ENCODE data around the gene PRR5. TPM values are rescaled to one million over a fixed set of nuclear protein-coding genes. Genes with fewer than 3 reads are reported as not detected.

Gene PRR5
- total and polyA plus RNA-seq, 2 experiments from 2014 or later: 15.3 to 31.4 TPM

- no peak for TF ChIP-seq ETS1 (IDR thresholded peaks at IDR 0.05)
- TF ChIP-seq ZNF462 (CRISPR knock-in tag; IDR thresholded peaks at IDR 0.05): no peak
- TF ChIP-seq STAT1 (IDR thresholded peaks at IDR 0.05; ENCODE audit: unreplicated experiment): no peak
These were observed 3.2 kb upstream of the PRR5 start (continued) for GRCh38 chr22:44698531-44699421.

GRCh38 chr22:44700456-44700855 is 1.5 kb upstream of the PRR5 start:
- peaks cover 4% of the 10 kb centered on the region; the same call in 1 of the 2 replicates for H3K79me2 ChIP-seq (replicated peaks; ENCODE audit: insufficient read depth)
- no peak overlapping the region for H3K27ac ChIP-seq (ENCODE audit: low read depth)
- Mint-ChIP-seq H3K9me3 (no peaks in the 10 kb centered on the region), H3K4me1 (peaks cover 21% of the 10 kb centered on the region), H3K4me3 (no peak overlapping the region), H3K36me3 (ENCODE audit: low read depth) (peaks cover 4% of the 10 kb centered on the region; the same call in 1 of the 3 replicates), H3K27me3 (ENCODE audit: insufficient read depth, low read depth, poor library complexity) (peaks cover 28% of the 10 kb centered on the region), H3K27ac (no peak overlapping the region)
- no peaks in the 10 kb centered on the region for H3K9me2 ChIP-seq (ENCODE audit: insufficient read depth)
- peaks cover 9% of the 10 kb centered on the region; the same call in 1 of the 2 replicates for H3F3A ChIP-seq (replicated peaks; ENCODE audit: low read depth)
- DNase-seq (ENCODE audit: low spot score) (no peak), ATAC-seq (no peak)
- H3K4me3 ChIP-seq: no peak overlapping the region
- peaks cover 9% of the 10 kb centered on the region; the same call in 1 of the 2 replicates for H4K20me1 ChIP-seq (replicated peaks; ENCODE audit: insufficient read depth)
- no peak overlapping the region for H2AFZ ChIP-seq
- H3K27me3 ChIP-seq (ENCODE audit: insufficient read depth): peaks cover 28% of the 10 kb centered on the region
- H3K4me1 ChIP-seq (ENCODE audit: insufficient read depth): peaks cover 21% of the 10 kb centered on the region
- H3K4me2 ChIP-seq: no peak overlapping the region
- H3K36me3 ChIP-seq (ENCODE audit: insufficient read depth): no peaks in the 10 kb centered on the region
- TF ChIP-seq ZNF462 (CRISPR knock-in tag; IDR thresholded peaks at IDR 0.05) (no peak), STAT1 (IDR thresholded peaks at IDR 0.05; ENCODE audit: unreplicated experiment) (no peak)

Measured in GM23338 (cell line).